Measurements from ENCODE around the gene CDR2.

The CDR2 gene

GRCh38 chr16:22326771-22327445 lies 47.5 kb downstream of the CDR2 start:
- POLR2A ChIA-PET = no interaction called here
- no peak overlapping the region for H3K27ac ChIP-seq (ENCODE audit: insufficient read depth in 1 of 2, low read depth in 1 of 2, low read length in 2 of 2, poor library complexity in 1 of 2, severe bottlenecking in 2 of 2)
- CTCF ChIA-PET = interaction anchor here (1.1 to 3.2 kb wide), 2 partner anchors 8 to 1223 kb away, joined by 3 to 13 read pairs; no protein-coding TSS in a partner anchor
- H3K36me3 ChIP-seq (ENCODE audit: control insufficient read depth in 4 of 4, insufficient read depth in 4 of 4, low read length in 3 of 4) = peaks cover 7 to 95% (median 73%) of the 10 kb centered on the region in 4 experiments
- H3K27me3 ChIP-seq (replicated peaks in 2 of 5; ENCODE audit: control insufficient read depth in 4 of 5, insufficient read depth in 5 of 5, low read length in 4 of 5) = no peaks in the 10 kb centered on the region
- WGBS (ENCODE audit: insufficient coverage) = over 99% methylated on average over 9 of the region's 13 CpGs
- DNase-seq = no peak
- H3K9me3 ChIP-seq (ENCODE audit: control extremely low read depth in 1 of 5, control insufficient read depth in 4 of 5, insufficient read depth in 2 of 5, low read depth in 1 of 5, low read length in 4 of 5) = no peaks in the 10 kb centered on the region
- H3K4me3 ChIP-seq (ENCODE audit: control insufficient read depth in 1 of 7, extremely low read depth in 1 of 7, insufficient read depth in 4 of 7, low read depth in 2 of 7, low read length in 6 of 7) = no peak overlapping the region
- no peaks in the 10 kb centered on the region for H3K4me1 ChIP-seq (ENCODE audit: control extremely low read depth in 1 of 4, control insufficient read depth in 4 of 4, insufficient read depth in 4 of 4, low read length in 3 of 4)

DNA sequence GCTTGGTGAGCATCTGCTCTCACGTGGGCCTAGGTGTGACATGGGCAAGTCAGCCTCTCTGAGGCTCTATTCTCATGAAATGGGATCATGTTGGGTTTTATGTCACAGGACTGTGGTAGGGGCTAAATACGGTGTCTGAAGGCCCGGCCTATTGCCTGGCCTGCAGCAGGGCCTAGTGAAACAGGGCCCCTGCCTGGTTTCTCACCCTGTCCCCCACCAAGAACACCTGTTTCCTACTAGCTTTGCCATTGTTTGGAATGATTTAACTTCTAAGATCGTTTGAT lies 48.1 kb downstream of the CDR2 start:
- Histone ChIP-seq H3K4me3 (ENCODE audit: control insufficient read depth in 1 of 7, extremely low read depth in 1 of 7, insufficient read depth in 4 of 7, low read depth in 2 of 7, low read length in 6 of 7) (no peak overlapping the region), H3K27ac (ENCODE audit: insufficient read depth in 1 of 2, low read depth in 1 of 2, low read length in 2 of 2, poor library complexity in 1 of 2, severe bottlenecking in 2 of 2) (no peak overlapping the region), H3K27me3 (replicated peaks in 2 of 5; ENCODE audit: control insufficient read depth in 4 of 5, insufficient read depth in 5 of 5, low read length in 4 of 5) (no peaks in the 10 kb centered on the region), H3K36me3 (ENCODE audit: control insufficient read depth in 4 of 4, insufficient read depth in 4 of 4, low read length in 3 of 4) (peaks cover 4 to 93% (median 73%) of the 10 kb centered on the region in 4 experiments), H3K4me1 (ENCODE audit: control extremely low read depth in 1 of 4, control insufficient read depth in 4 of 4, insufficient read depth in 4 of 4, low read length in 3 of 4) (no peaks in the 10 kb centered on the region), H3K9me3 (ENCODE audit: control extremely low read depth in 1 of 5, control insufficient read depth in 4 of 5, insufficient read depth in 2 of 5, low read depth in 1 of 5, low read length in 4 of 5) (no peaks in the 10 kb centered on the region)
- CTCF ChIA-PET = no interaction called here
- no CpG with 5 or more reads among the region's 4 CpGs for WGBS (ENCODE audit: insufficient coverage)
- POLR2A ChIA-PET = no interaction called here
- no peak for DNase-seq

DNA sequence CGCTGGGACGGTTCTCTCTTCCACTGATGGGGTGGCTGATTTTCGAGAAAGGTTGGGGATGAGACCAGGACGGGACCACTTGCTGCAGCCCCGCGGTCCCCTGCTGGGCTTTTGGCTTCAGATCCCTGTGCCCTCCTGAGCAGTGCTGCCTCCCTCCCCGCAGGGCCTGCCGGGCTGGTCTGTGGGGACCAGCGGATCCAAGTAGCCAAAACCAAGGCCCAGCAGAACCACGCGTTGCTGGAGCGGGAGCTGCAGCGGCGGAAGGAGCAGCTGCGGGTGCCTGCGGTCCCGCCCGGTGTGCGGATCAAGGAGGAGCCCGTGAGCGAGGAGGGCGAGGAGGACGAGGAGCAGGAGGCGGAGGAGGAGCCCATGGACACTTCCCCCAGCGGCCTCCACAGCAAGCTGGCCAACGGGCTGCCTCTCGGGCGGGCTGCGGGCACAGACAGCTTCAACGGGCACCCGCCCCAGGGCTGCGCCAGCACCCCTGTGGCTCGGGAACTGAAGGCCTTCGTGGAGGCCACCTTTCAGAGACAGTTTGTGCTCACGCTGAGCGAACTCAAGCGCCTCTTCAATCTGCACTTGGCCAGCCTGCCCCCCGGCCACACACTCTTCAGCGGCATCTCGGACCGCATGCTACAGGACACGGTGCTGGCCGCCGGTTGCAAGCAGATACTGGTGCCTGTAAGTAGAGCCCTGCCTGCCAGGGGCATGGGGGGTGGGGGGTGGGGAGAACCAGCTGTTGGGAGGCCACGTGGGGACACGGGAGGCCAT lies 48.6 kb downstream of the CDR2 start:
- Histone ChIP-seq H3K27me3 (replicated peaks in 2 of 5; ENCODE audit: control insufficient read depth in 4 of 5, insufficient read depth in 5 of 5, low read length in 4 of 5) (no peaks in the 10 kb centered on the region), H3K27ac (ENCODE audit: insufficient read depth in 1 of 2, low read depth in 1 of 2, low read length in 2 of 2, poor library complexity in 1 of 2, severe bottlenecking in 2 of 2) (no peak overlapping the region), H3K36me3 (ENCODE audit: control insufficient read depth in 4 of 4, insufficient read depth in 4 of 4, low read length in 3 of 4) (peaks cover 4 to 93% (median 77%) of the 10 kb centered on the region in 4 experiments), H3K9me3 (ENCODE audit: control extremely low read depth in 1 of 5, control insufficient read depth in 4 of 5, insufficient read depth in 2 of 5, low read depth in 1 of 5, low read length in 4 of 5) (no peaks in the 10 kb centered on the region), H3K4me3 (ENCODE audit: control insufficient read depth in 1 of 7, extremely low read depth in 1 of 7, insufficient read depth in 4 of 7, low read depth in 2 of 7, low read length in 6 of 7) (no peak overlapping the region), H3K4me1 (ENCODE audit: control extremely low read depth in 1 of 4, control insufficient read depth in 4 of 4, insufficient read depth in 4 of 4, low read length in 3 of 4) (no peaks in the 10 kb centered on the region)
- 94% methylated on average over 36 of the region's 46 CpGs for WGBS (ENCODE audit: insufficient coverage)
- ChIA-PET CTCF (no interaction called here), POLR2A (no interaction called here)
- DNase-seq = no peak

DNA sequence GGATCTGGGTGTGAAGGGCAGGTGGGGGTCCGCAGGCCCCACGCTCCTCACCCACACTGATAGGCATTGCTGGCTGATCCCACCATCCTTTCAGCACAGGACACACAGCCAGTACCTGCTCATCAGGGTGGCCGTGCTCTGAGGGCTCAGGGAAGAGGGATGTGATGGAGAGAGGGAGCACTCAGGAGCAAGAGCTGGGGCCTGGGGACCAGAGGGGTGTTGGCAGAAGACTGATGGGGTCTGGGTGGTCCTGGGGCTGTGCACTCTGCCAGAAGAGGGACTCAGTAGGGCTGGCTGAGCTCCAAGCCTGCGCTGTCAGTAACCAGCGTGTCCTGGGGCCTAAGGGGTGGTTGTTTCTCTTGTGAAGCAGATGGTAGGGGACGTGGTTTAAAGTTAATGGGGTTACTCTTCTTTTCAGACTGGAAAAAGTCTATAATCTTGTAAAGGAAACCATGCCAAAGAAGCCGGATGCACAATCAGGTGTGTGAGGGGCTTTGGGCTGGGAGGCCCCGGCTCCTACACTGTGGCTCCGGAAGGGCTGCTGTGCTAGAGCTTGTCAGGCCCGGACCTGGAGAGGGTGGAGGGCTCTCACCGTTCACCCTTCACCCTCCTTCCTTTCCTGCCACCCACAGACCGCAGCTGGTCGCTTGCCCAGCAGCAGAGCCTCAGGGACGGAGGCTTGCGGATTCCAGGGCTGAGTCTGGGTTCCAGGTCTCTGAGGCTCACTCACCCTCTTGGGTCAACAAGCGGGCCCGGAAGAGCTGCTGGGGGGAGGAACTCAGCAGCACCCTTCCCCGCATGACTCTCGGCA lies 49.4 kb downstream of the CDR2 start:
- peaks cover 4 to 89% (median 78%) of the 10 kb centered on the region in 4 experiments for H3K36me3 ChIP-seq (ENCODE audit: control insufficient read depth in 4 of 4, insufficient read depth in 4 of 4, low read length in 3 of 4)
- H3K27me3 ChIP-seq (replicated peaks in 2 of 5; ENCODE audit: control insufficient read depth in 4 of 5, insufficient read depth in 5 of 5, low read length in 4 of 5) = no peaks in the 10 kb centered on the region
- ChIA-PET CTCF (interaction anchor here (1.0 kb wide), 1 partner anchor 12 kb away, joined by 3 read pairs; no protein-coding TSS in a partner anchor), POLR2A (no interaction called here)
- no peaks in the 10 kb centered on the region for H3K4me1 ChIP-seq (ENCODE audit: control extremely low read depth in 1 of 4, control insufficient read depth in 4 of 4, insufficient read depth in 4 of 4, low read length in 3 of 4)
- H3K9me3 ChIP-seq (ENCODE audit: control extremely low read depth in 1 of 5, control insufficient read depth in 4 of 5, insufficient read depth in 2 of 5, low read depth in 1 of 5, low read length in 4 of 5) = no peaks in the 10 kb centered on the region
- no peak overlapping the region for H3K27ac ChIP-seq (ENCODE audit: insufficient read depth in 1 of 2, low read depth in 1 of 2, low read length in 2 of 2, poor library complexity in 1 of 2, severe bottlenecking in 2 of 2)
- DNase-seq = no peak
- 93% methylated on average over 14 of the region's 19 CpGs for WGBS (ENCODE audit: insufficient coverage)
- no peak overlapping the region for H3K4me3 ChIP-seq (ENCODE audit: control insufficient read depth in 1 of 7, extremely low read depth in 1 of 7, insufficient read depth in 4 of 7, low read depth in 2 of 7, low read length in 6 of 7)

- 94% methylated on average over 17 of the region's 24 CpGs for WGBS (ENCODE audit: insufficient coverage)
- Histone ChIP-seq H3K4me3 (ENCODE audit: control insufficient read depth in 1 of 7, extremely low read depth in 1 of 7, insufficient read depth in 4 of 7, low read depth in 2 of 7, low read length in 6 of 7) (no peak overlapping the region), H3K27ac (ENCODE audit: insufficient read depth in 1 of 2, low read depth in 1 of 2, low read length in 2 of 2, poor library complexity in 1 of 2, severe bottlenecking in 2 of 2) (no peak overlapping the region), H3K9me3 (ENCODE audit: control extremely low read depth in 1 of 5, control insufficient read depth in 4 of 5, insufficient read depth in 2 of 5, low read depth in 1 of 5, low read length in 4 of 5) (no peaks in the 10 kb centered on the region), H3K4me1 (ENCODE audit: control extremely low read depth in 1 of 4, control insufficient read depth in 4 of 4, insufficient read depth in 4 of 4, low read length in 3 of 4) (no peaks in the 10 kb centered on the region), H3K27me3 (replicated peaks in 2 of 5; ENCODE audit: control insufficient read depth in 4 of 5, insufficient read depth in 5 of 5, low read length in 4 of 5) (no peaks in the 10 kb centered on the region), H3K36me3 (ENCODE audit: control insufficient read depth in 4 of 4, insufficient read depth in 4 of 4, low read length in 3 of 4) (peaks cover 1 to 88% (median 77%) of the 10 kb centered on the region in 4 experiments)
- ChIA-PET POLR2A (no interaction called here), CTCF (interaction anchor here (1.0 kb wide), 1 partner anchor 13 kb away, joined by 3 read pairs; no protein-coding TSS in a partner anchor)
- no peak for DNase-seq
Observed at GRCh38 chr16:22323959-22324786, 50.2 kb downstream of the CDR2 start.

DNA sequence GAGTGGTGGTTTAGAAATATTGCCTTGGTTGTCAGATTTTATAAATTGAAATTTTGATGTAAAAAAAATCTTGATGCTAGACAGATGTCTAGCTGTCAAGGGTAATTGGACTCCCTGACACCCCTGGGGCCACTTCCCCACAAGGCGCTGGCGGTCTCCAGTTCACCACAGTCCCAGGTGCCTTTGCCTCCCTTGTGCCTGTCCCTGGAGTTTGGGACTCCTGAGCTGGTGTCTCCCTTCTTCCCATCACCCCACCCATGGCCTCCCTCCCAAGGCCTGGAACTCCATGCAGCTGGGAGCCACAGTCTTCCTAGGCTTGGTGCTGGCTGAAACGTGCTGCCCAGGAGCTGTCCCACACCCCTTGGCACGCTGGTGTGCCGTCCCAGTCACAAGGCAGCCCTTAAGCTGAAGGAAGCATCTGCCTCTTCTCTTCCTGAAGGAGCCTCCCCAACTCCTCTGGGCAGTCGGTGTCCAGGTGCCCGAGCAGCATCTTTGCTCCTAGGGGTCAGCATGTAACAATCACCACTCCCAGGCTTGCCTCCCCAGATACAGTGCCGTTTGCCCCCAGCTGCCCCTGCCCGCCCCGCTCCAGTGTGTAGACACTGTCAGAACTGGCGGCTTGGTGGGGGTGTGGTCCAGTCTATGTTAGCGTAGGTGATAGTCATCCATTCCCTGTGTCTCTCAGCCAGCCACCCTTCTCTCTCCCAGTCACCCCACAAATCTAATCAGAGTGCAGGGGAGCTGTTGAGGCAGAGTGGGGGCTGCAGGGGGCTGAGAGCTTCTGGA lies 51.1 kb downstream of the CDR2 start:
- H3K4me1 ChIP-seq (ENCODE audit: control extremely low read depth in 1 of 4, control insufficient read depth in 4 of 4, insufficient read depth in 4 of 4, low read length in 3 of 4) = no peaks in the 10 kb centered on the region
- CTCF ChIA-PET = interaction anchor here (0.9 kb wide), 1 partner anchor 10 kb away, joined by 3 read pairs; no protein-coding TSS in a partner anchor
- no peaks in the 10 kb centered on the region for H3K27me3 ChIP-seq (replicated peaks in 2 of 5; ENCODE audit: control insufficient read depth in 4 of 5, insufficient read depth in 5 of 5, low read length in 4 of 5)
- POLR2A ChIA-PET = no interaction called here
- peaks cover 0 to 86% (median 75%) of the 10 kb centered on the region in 4 experiments for H3K36me3 ChIP-seq (ENCODE audit: control insufficient read depth in 4 of 4, insufficient read depth in 4 of 4, low read length in 3 of 4)
- 85% methylated on average over 4 of the region's 12 CpGs for WGBS (ENCODE audit: insufficient coverage)
- no peak for DNase-seq
- H3K9me3 ChIP-seq (ENCODE audit: control extremely low read depth in 1 of 5, control insufficient read depth in 4 of 5, insufficient read depth in 2 of 5, low read depth in 1 of 5, low read length in 4 of 5) = no peaks in the 10 kb centered on the region
- H3K4me3 ChIP-seq (ENCODE audit: control insufficient read depth in 1 of 7, extremely low read depth in 1 of 7, insufficient read depth in 4 of 7, low read depth in 2 of 7, low read length in 6 of 7) = no peak overlapping the region
- H3K27ac ChIP-seq (ENCODE audit: insufficient read depth in 1 of 2, low read depth in 1 of 2, low read length in 2 of 2, poor library complexity in 1 of 2, severe bottlenecking in 2 of 2) = no peak overlapping the region
